HG03039 (cell line): ENCODE data around the gene TMEM37.

Experiments used
- ATAC-seq: cut with Tn5 transposase; IDR thresholded peaks from one replicate; pipeline ENCODE4 v1.9.1; 2021; ENCODE audit warnings: mild to moderate bottlenecking, moderate library complexity; ENCODE audit not compliant: unreplicated experiment

TMEM37 gene

DNA sequence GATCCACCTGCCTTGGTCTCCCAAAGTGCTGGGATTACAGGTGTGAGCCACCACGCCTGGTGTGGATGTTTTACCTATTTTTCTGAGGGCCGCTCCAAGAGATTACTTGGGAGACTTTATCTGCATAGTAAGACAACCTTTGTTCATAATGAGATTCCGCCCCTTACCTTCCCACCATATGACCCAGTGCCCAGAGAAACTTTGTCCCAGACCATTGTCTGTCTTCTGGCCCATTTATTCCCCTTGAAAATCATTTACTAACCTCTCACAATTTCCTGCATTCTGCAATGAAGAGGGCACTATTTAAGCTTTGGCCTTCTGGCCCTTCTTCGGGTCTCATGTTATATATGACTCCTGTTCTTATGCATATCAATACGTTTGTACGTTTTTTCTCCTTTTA lies 13.7 kb upstream of the TMEM37 start:
- no peak for ATAC-seq

DNA sequence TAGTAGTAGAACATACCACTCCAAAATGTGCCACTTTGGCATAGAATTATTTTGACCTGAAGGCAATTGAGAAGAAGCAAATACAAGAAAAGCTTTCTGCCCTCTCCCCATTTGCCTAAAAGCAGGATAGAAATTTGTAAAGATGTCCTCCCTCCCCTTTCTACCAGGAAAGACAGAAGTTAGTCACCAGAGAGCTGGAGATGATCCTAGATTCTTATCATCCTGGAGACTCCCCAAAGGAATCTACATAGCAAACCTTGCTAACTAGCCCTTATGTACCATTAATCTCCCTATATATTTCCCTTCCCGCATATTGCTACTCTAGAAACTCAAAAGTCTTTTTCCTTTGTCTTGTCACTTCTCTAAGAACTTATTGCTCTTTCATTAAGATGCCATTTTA lies 12.6 kb upstream of the TMEM37 start:
- no peak for ATAC-seq

DNA sequence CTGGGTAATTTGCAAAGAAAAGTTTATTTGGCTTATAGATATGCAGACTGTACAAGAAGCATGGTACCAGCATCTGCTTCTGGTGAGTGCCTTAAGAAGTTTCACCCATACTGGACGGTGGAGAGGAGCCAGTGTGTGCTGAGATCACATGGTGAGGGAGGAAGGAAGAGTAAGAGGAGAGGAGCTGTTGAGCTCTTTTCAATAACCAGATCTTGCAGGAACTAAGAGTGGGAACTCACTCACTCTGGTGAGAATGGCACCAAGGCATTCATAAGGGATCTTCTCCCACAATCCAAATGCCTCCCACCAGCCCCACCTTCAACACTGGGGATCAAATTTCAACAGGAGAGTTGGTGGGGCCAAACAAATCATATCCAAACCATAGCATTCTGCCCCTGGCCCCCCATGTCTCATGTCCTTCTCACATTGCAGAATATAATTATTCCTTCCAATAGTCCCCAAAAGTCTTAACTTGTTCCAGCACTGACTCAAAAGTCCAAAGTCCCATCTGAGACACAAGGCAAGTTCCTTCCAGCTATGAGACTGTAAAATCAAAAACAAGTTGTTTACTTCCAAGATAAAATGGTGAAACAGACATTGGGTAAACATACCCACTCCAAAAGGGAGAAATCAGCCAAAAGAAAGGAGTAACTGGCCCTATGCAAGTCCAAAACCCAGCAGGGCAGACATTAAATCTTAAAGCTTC lies 11.7 kb upstream of the TMEM37 start:
- no peak for ATAC-seq

DNA sequence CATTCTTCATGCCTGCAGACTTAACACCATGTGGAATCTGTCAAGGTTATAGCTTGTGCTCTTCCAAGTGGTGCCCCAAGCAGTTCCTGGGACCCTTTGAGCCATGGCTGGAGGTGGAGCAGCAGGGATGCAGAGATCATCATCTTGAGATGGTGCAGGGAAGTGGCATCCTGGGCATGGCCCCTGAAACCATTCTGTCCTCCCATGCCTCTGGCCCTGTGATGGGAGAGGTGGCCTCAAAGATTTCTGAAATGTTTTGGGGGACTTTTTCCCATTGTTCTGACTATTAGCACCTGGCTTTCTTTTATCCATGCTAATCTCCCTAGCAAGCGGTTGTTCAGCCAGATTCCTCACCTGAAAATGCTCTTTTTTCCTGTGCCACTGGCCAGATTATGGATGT lies 10.3 kb upstream of the TMEM37 start:
- no peak for ATAC-seq

DNA sequence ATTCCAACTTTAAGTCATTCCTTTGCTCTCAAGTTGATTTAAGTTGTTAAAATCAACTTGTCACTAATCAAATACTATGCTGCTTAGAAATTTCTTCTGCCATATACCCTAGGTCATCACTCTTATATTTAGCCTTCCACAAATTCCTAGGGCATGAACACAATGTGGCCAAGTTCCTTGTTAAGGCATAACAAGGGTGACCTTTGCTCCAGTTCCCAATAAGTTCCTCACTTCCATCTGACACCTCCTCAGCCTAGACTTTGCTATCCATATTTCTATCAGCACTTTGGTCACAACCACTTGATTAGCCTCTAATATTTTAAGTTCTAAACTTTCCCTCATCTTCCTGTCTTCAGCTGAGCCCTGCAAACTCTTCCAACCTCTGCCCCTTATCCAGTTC lies 9.9 kb upstream of the TMEM37 start:
- no peak for ATAC-seq

DNA sequence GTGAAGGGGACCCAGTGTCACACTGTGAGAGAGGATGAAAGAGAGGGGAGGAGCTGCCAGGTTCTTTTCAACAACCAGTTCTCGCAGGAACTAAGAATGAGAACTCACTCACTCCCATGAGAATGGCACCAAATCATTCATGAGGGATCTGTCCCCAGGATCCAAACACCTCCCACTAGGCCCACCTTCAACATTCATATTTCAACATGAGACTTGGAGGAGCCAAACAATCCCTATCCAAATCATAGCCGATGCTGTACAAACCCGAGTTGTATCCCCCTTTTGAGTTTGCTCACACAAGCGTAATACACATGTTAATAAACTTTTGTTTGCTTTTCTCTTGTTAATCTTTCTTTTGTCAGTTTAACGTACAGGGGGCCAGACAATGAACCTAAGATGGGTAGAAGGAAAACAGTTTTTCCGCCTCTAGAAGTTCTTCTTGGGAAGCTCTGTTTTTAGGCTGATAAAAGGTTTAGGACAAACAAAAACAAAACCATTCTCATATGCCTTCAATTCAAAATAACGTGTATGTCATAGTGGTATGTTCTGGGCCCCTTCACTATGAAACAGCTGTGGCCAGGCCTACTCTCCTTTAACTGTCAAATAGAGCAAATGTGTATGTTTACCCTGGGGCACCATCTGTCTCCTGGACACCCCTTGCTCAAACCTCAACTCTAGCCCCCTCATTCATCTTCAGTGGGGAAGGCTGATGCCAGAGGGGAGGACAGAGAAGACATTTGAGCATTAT lies 9.1 kb upstream of the TMEM37 start:
- no peak for ATAC-seq

DNA sequence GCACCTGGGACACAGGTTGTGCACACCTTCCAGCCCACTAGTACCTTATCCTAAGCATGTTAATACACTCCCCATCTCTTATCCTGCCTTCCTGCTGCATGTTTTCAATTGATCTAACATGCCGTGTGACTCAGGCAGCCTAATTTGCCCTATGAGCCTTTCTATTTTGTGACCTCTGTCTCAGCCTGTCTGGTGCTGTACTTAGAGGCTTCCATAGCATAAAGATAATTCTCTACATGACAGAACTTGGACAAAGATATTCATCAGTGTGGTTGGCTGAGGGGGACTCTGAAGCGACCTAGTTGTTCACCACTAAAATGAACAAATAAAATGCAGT lies 8.6 kb upstream of the TMEM37 start:
- ATAC-seq: no peak

DNA sequence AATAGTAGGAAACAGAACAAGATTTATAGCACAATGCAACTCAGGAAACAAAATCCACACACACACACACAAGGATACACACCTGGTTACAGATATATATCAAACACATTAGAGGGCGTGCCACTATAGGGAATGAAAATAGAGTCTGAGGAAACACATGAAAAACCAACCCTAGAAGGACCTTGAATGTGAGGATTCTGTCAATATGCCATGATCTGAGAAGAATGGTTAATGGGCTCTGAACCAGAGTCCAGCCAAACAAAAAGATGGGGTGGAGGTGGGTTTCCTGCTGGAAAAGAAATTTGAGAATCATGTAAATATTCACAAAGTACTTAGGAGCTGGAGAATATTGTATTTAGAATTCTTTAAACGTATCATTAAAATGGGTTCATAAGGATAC lies 7.8 kb upstream of the TMEM37 start:
- ATAC-seq: no peak

DNA sequence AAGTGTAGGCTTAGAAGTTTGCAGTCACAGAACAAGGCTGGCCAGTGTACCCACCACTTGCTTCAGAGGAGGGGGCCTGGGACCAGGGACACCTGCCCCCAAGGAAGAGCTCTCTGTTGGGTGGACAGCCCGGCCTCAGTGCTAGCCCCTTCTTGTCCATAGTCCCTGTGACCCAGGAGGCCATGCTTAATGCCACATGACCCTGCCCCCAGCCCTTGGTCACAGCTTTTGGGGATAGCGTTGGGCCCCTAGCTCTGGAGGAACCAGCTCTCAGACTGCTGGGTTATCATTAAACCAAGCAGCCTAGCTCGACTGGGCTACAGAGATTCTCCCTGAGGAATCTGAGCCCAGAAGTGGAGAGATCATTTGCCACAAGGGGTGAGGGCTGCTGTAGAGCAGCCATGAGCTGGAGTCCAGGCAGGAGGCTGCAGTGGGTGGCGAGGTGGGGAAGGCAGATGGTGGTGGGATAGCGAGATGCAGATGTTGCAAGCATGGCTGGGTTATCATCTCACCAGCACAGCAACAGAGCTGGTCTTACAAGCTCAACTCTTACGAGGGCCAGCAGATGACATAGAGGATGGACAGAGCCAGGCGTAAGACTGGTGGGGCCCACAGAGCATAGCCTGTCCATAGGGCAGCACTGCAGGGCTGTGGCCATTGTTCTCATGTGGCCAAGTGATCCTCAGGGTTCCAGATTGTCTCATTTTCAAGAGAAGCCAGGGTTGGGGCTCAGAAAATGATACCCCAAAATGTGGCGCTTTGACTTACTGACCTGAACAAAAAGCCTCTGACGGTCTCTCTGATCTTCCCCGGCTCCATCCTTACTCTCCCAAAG lies 7.2 kb upstream of the TMEM37 start:
- ATAC-seq: no peak

DNA sequence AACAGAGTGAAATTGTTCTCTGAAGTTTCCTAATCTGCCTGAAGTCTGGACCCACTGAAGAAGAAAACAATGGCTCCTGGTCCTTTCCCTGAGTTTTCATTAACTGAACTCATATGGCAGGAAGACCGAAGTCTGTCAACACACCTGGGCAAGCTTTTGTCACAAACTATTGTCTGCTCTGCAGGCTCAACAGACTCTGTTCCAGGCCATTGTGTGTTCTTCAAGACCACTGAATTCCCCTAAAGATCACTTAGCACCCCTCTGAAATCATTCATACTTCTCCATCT lies 6.6 kb upstream of the TMEM37 start:
- ATAC-seq: no peak

DNA sequence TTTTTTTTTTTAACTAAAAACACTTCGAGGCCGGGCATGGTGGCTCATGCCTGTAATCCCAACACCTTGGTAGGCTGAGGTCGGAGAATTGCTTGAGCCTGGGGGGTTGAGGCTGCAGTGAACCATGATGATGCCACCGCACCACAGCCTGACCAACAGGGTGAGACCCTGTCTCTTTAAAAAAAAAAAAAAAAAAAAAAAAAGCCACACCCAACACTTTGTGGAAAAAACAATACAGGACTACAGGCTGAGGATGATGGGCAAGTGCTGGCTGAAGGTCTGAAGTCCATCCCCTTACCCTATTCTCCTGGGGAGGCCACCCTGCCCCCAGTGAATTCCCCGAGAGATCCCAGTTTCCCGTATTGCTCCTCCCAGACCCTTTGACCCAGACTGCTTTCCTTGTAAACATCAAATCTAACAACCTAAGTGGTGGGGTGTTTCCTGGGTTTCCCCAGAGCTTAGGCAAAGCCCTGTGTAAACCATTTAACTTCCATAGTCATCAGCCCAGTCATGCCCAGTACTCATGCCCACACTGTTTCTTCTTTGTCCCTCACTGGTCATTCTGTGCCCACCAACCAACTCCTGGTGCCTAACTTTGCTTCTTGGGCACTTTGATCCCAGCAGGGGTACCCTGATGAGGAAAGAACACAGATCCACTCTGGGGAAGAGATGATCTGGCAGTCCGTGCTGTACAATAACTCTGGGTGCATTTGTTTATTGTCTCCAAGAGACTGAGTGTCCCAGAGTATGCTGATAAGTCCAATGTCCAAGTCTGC lies 5.8 kb upstream of the TMEM37 start:
- no peak for ATAC-seq

DNA sequence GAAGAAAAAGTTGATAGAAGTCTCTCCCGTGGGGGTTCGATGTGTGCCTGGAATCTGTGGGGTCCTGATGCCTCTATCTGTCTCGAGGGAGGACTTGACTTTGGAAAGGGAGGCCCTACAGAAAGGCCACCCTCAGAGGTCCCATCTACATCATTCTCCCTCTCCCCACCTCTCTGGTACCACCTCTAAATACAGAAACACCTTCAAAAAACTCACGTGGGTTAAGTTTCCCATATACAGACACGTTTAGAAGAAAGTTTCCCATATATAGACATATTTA lies 5.3 kb upstream of the TMEM37 start:
- no peak for ATAC-seq

DNA sequence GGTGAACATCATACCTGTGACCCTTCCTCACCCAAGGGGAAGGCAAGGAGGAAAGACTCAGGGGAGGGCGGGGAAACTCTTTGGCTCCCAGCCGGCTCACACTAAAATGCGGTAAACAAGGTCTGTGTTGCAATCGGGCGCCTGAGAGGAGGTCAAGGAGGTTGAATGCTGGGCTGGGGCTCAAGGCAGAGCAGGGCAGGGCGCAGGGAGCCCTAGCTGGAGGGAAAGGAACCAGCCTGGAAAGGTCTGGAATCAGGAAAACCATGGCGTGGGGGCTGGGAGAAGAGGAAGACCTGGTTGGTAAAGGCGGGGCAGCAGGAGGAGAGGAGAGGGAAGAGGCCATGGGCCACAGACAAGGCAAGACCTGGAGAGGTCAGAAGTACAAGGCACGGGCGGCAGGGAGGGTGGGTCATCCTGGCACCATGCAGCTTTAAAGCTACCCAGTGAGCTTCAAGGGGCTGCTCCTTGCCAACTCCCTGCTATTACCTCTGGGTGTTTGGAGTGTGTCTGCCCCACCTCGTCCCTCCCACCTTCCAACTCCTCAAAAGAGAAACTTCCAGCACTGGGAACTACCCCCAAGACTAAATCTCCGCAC lies 4.8 kb upstream of the TMEM37 start:
- ATAC-seq: no peak

DNA sequence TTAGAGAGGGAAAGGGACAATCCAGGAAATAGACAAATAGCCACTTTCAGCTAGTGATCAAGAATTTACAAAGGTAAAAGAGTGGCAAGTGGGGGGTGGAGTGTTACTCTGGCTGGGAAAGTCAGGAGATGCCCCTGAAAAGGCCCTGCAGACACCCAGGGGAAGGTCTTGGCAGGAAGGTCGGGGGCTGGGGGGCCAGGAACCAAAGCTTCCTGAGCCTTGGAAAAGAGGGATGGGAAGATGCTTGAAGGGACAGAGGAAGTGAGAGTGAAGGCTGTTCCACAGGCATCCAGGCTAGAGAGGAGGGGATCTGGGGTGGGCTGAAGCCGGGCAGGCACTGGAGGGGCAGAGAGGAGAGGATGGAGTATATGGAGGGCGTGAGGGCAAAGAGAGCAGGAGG lies 3.9 kb upstream of the TMEM37 start:
- ATAC-seq: no peak

DNA sequence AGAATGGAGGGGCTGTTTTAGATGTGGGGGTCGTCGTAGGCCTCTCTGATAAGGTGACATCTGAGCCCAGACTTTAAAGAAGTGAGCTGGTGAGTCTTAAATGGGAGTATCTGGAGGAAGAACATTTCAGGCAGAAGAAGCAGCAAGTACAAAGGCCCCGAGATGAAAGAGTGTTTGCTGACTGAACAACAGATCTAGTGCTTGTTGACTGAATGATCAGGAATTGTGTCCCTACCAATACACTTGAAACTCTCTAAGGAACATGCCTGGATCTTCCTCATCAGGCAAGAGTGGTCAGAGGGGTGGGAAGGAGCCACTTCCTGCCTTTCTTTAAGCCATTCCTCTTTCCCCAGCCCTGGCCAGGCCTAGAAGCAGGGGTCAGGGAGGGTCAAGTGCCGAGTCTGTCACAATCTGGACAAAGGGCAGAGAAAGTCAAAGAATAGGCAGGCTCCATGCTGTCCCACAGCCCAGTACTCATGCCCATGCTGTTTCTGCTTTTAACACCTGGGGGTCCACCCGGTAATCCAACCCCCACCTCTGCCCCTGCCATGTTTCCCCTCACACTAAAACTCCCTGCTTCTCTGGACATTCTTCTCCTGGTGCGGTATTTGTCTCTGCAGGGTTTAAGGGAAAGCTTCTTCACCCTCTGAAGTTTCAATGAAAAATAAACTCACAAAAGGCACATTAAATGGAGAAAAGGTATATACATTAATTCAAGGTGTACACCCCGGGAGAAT lies 3.0 kb upstream of the TMEM37 start:
- no peak for ATAC-seq

DNA sequence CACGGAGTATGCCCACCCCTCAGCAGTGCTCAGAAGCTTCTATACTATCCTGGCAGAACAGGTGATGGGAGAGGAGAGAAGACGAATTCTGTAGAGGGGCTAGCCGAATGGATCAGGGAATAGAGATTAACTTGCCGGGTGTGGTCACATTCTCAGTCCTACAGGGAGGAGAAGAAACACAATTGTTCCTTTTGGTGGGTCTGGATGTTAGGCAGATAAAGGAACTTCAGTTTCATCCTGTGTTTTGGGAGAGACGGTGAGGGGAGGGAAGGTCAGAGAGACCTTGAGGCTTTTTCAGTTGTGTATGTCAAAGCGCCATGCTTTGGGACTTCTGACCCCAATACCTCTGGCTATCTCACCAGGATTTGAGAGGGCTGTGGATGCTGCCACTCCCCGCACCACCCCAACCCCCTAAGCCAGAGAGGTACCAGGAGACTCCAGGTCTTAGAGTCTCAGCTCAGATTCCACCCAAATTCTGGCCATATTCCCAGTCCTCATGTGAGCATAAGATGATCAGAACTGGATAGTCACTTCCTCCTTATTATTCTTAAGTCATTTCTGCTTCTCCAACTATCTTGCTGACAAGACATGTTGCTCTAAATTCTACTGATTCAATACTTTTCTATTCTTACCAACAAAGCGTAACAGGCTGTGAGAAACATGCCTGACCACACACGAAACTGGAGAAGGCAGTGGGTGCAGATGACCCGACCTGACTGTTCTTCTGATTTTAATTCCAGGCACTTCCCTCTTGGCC lies 2.3 kb upstream of the TMEM37 start:
- no peak for ATAC-seq

DNA sequence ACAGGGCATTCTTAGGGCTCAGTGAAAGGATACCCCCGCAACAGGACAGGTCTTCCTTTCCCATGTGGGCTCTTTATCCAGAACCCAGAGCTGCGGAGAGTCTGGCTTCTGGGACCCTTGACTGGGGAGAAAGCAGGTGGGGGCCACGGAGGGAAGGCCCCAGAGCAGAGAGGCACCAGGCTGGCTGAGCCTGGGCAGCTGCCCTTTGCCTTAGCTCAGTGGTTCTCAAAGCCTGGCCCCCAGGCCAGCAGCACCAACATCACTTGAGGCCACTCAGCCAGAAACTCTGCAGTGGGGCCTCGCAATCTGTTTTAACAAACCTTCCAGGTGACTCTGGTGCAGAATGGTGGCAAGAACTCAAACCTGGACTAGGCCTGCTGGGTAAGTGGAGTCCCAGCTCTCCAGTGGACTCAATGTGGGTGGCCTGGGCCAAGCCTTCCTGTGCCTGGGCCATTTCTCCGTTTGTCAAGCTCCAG lies 1.6 kb upstream of the TMEM37 start:
- no peak for ATAC-seq

DNA sequence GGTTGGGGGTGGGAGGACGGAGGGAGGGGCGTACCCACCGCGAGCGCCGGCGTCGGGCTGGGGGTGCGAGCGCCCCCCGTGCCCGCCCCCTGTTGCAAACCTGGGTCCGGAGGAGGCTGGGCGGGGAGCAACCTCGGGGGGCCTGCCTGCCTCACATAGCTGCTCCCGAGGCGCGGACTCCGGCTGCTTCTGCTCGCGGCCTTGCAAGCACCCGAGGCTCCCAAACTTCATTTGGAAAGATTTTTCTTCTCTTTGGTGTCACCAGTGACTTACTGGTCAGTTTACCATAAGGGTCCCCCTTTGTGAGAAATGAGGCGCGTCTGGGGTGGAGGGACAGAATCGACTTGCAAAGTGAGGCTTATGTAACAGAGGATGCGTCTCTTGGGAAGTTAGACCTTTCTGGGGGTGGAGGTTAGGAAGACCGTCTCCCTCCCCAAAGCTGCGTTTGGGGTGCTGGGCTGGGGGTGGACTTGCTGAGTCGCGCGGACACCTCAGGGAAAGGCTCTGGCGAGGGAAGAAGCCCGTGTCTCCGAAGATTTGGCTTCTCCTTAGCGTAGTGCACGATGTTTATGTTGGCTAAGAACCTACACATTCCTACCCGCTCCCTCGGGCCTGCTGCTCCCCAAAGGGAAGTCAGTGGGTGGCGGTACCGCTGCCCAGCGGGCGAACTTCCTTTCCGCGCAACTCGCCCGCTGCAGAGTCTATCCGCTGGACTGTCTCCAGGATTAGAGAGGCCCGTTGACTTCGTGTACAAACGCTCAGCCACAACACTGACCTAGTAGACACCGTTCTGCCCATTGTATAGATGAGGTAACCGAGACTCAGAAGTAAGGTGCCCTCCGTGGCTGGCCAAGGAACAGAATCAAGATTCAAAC lies 559 bp downstream of the TMEM37 start:
- ATAC-seq: no peak
